ENCODE data around the gene DUSP5. TPM values are rescaled to one million over a fixed set of nuclear protein-coding genes. Genes with fewer than 3 reads are reported as not detected.

The DUSP5 gene
- total and polyA plus RNA-seq, 2 of the 8 experiments (the other 6 are each of a cell fraction or from before 2014, with no cell fraction given), result 13.6 to 30.3 TPM

DNA sequence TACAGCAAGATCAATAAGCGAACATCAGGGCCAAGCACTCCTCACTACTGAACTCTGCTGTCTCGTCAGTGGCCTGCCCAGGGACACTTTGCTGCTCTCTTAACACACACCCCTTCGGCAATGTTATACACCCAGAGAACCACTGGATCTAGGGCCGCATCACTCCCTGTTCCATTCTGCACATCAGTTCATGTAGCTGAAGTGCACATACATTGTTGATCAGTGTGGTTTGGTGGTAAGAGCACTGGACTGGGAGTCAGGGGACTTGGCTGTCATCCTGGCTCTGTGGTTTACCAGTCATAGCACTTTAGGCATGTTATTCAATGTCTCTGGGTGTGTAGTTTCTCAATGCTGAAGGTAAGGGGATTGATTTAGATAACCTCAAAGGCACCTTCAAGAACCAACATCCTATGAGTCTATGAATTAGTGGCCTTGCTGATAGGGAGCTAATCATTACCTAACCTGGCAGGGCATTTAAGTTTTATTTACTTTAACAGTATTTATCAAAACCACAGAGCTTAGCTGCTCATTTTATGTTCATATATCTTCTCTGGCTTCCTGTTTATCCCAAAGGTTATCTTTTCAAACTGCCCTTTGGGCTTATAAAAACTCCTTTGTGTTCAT, 24.8 kb downstream of the DUSP5 start:
- no peak for FAIRE-seq
- no peak overlapping the region for H3K4me3 ChIP-seq (ENCODE audit: extremely low read depth in 1 of 4, insufficient read depth in 2 of 4, low read depth in 3 of 4, low read length in 4 of 4)
- H2BK120ac ChIP-seq (replicated peaks; ENCODE audit: low read depth, low read length), result no peak overlapping the region
- CTCF ChIA-PET (ENCODE audit: partially characterized antibody), result interaction anchor here (0.8 to 2.2 kb wide), 3 partner anchors 24 to 157 kb away, joined by 3 to 8 read pairs (median 4); no protein-coding TSS in a partner anchor
- H3K4me1 ChIP-seq (replicated peaks in 1 of 4; ENCODE audit: control insufficient read depth in 3 of 4, insufficient read depth in 4 of 4, low read length in 3 of 4), result no peaks in the 10 kb centered on the region
- no peaks in the 10 kb centered on the region for H3K9me3 ChIP-seq (ENCODE audit: insufficient read depth in 2 of 2, low read depth in 1 of 2, low read length in 1 of 2)
- no peak overlapping the region for H2BK20ac ChIP-seq (ENCODE audit: low read length)
- no peaks in the 10 kb centered on the region for H3K23me2 ChIP-seq (ENCODE audit: low read depth, low read length)
- H3K27ac ChIP-seq (ENCODE audit: low read depth, low read length), result no peak overlapping the region
- H3K18ac ChIP-seq (ENCODE audit: extremely low read depth, low read length), result no peak overlapping the region
- no peaks in the 10 kb centered on the region for H4K20me1 ChIP-seq (replicated peaks in 1 of 2; ENCODE audit: control insufficient read depth in 1 of 2, insufficient read depth in 2 of 2, low read length in 2 of 2)
- no peak overlapping the region for H3K9ac ChIP-seq (replicated peaks in 1 of 4; ENCODE audit: extremely low read depth in 1 of 4, low read depth in 3 of 4, low read length in 3 of 4)
- no peaks in the 10 kb centered on the region for H3K79me1 ChIP-seq (ENCODE audit: low read depth, low read length)
- H4K8ac ChIP-seq (ENCODE audit: extremely low read depth, insufficient read depth, low read length), result no peak overlapping the region
- no peak overlapping the region for H3K4ac ChIP-seq (replicated peaks; ENCODE audit: insufficient read length, low read depth, low read length)
- H2AK5ac ChIP-seq (ENCODE audit: low read depth, low read length), result no peak overlapping the region
- TF ChIP-seq CHD2 (IDR thresholded peaks at IDR 0.05; ENCODE audit: low read length), result no peak
- TF ChIP-seq YY1 (IDR thresholded peaks at IDR 0.05; ENCODE audit: low read depth, low read length), result no peak
- no peak for TF ChIP-seq GTF2F1 (IDR thresholded peaks at IDR 0.05; ENCODE audit: borderline replicate concordance, low read depth, low read length)
- no peak for TF ChIP-seq KDM4A (IDR thresholded peaks at IDR 0.05; ENCODE audit: low read depth, low read length, severe bottlenecking)
- TF ChIP-seq JUN (IDR thresholded peaks at IDR 0.05; ENCODE audit: low read depth, low read length), result no peak
- no peak for TF ChIP-seq POLR2AphosphoS5 (IDR thresholded peaks at IDR 0.05; ENCODE audit: low read depth, low read length)
- no peak for TF ChIP-seq CBX8 (IDR thresholded peaks at IDR 0.05; ENCODE audit: borderline replicate concordance, low read depth, low read length)
- no peak for TF ChIP-seq USF2 (IDR thresholded peaks at IDR 0.05; ENCODE audit: low read length)
- no peak for TF ChIP-seq SP1 (IDR thresholded peaks at IDR 0.05; ENCODE audit: low read depth, low read length)
- no peak for TF ChIP-seq TBP (IDR thresholded peaks at IDR 0.05; ENCODE audit: low read depth, low read length)
- TF ChIP-seq SIRT6 (IDR thresholded peaks at IDR 0.05; ENCODE audit: low read length), result no peak
- TF ChIP-seq SRF (IDR thresholded peaks at IDR 0.05; ENCODE audit: low read depth, low read length), result no peak
- TF ChIP-seq POU5F1 (IDR thresholded peaks at IDR 0.05; ENCODE audit: low read depth, low read length), result no peak
- H3K27me3 ChIP-seq (replicated peaks in 1 of 4; ENCODE audit: control insufficient read depth in 3 of 4, extremely low read depth in 1 of 4, insufficient read depth in 3 of 4, low read length in 3 of 4), result no peaks in the 10 kb centered on the region
- H3K56ac ChIP-seq (replicated peaks; ENCODE audit: insufficient read length, low read depth, low read length), result no peak overlapping the region
- no peak overlapping the region for H2BK12ac ChIP-seq (ENCODE audit: low read depth, low read length)
- WGBS, 2 experiments (ENCODE audit: extremely low coverage in 1 of 2, insufficient coverage in 1 of 2, insufficient read length in 1 of 2, insufficient replicate concordance in 2 of 2, low coverage in 1 of 2, low lambda C conversion rate in 2 of 2, missing lambda C conversion rate in 1 of 2), result 94% methylated on average over 4 of the region's 4 CpGs; no CpG with 5 or more reads in 1 of the 2 experiments
- H3K23ac ChIP-seq (ENCODE audit: insufficient read length), result no peak overlapping the region
- H3K79me2 ChIP-seq (ENCODE audit: control insufficient read depth in 1 of 2, insufficient read depth in 2 of 2, low read length in 2 of 2), result no peaks in the 10 kb centered on the region
- H3K4me2 ChIP-seq (ENCODE audit: insufficient read depth in 1 of 2, low read depth in 2 of 2, low read length in 2 of 2), result no peak overlapping the region
- H4K91ac ChIP-seq (replicated peaks; ENCODE audit: insufficient read length, low read length), result no peak overlapping the region
- H2BK15ac ChIP-seq (ENCODE audit: low read length), result no peak overlapping the region
- H4K5ac ChIP-seq (ENCODE audit: insufficient read length, low read depth, low read length), result no peak overlapping the region
- no peak overlapping the region for H2AFZ ChIP-seq (ENCODE audit: low read length)
- DNase-seq (ENCODE audit: low read depth in 1 of 2, low spot score in 2 of 2), result no peak
- POLR2A ChIA-PET (ENCODE audit: partially characterized antibody), result interaction anchor here (1.0 kb wide), 1 partner anchor 13 kb away, joined by 4 read pairs; no protein-coding TSS in a partner anchor
- no peaks in the 10 kb centered on the region for H3K36me3 ChIP-seq (ENCODE audit: control insufficient read depth in 2 of 4, insufficient read depth in 4 of 4, low read length in 3 of 4)
- no peak overlapping the region for H2BK5ac ChIP-seq (ENCODE audit: low read depth, low read length)
- no peak overlapping the region for H3K14ac ChIP-seq (ENCODE audit: insufficient read length)
